Gastroesophageal sphincter (tissue), 4 donors: ENCODE measurements around the gene CARHSP1. TPM values are rescaled to one million over a fixed set of nuclear protein-coding genes. Genes with fewer than 3 reads are reported as not detected.
"Not testable (repeated sequence)": the region's sequence is repeated elsewhere in the genome, so short reads cannot be mapped to it uniquely, and the experiment has no call there.

Experiments used
- ATAC-seq: fragments of 150-250 bp; one replicate; pipeline ENCODE4 v1.9.1; 2016; ENCODE audit warnings: mild to moderate bottlenecking, moderate library complexity
- H3K27ac ChIP-seq, 4 donors: fragments of 200-600 bp; sonication (generic) in 3 of 4; 1 replicate in 3 of 4; 2 replicates in 1 of 4; pipeline ENCODE4 v1.5.1; 2016 to 2019
- H3K27me3 ChIP-seq: fragments of 200-600 bp; sonication (generic); one replicate; pipeline ENCODE4 v1.5.1; 2019
- H3K36me3 ChIP-seq, 2 donors: fragments of 200-600 bp; sonication (generic); one replicate each; pipeline ENCODE4 v1.5.1; 2019; ENCODE audit warnings: control low read depth in 1 of 2
- H3K4me1 ChIP-seq, 3 donors: fragments of 200-600 bp; sonication (generic); 1 replicate in 2 of 3; 2 replicates in 1 of 3; pipeline ENCODE4 v1.5.1; 2016 to 2019; ENCODE audit warnings: control low read depth in 2 of 3
- H3K4me3 ChIP-seq, 2 donors: fragments of 200-600 bp; sonication (generic); one replicate each; pipeline ENCODE4 v1.5.1; 2019; ENCODE audit warnings: mild to moderate bottlenecking in 1 of 2, moderate library complexity in 1 of 2
- H3K9me3 ChIP-seq, 3 donors: fragments of 200-600 bp; sonication (generic); one replicate each; pipeline ENCODE4 v1.5.1; 2017 to 2019; ENCODE audit warnings: control low read depth in 2 of 3
- EP300 ChIP-seq: sonication (generic); formaldehyde crosslinking; IDR thresholded peaks from one replicate; pipeline ENCODE4 v1.6.1; 2017; ENCODE audit warnings: antibody characterized with exemption, mild to moderate bottlenecking
- POLR2A ChIP-seq, 2 donors: fragments of 450-650 bp; IDR thresholded peaks; one replicate each; pipeline ENCODE4 v1.6.1; 2017; ENCODE audit warnings: antibody characterized with exemption in 2 of 2, mild to moderate bottlenecking in 2 of 2, moderate library complexity in 1 of 2
- POLR2AphosphoS5 ChIP-seq: sonication (generic); formaldehyde crosslinking; IDR thresholded peaks from one replicate; pipeline ENCODE4 v1.6.1; 2017; ENCODE audit warnings: antibody characterized with exemption
- WGBS, 2 donors: methylation state at CpG; one replicate each; pipeline ENCODE4 v1.1.5; 2018; ENCODE audit warnings: low coverage in 1 of 2; 5-methylcytosine and 5-hydroxymethylcytosine counted together
- total RNA-seq, 4 donors: library from RNA; depleted of rRNA; stranded (reverse); fragments of >200 nt; gene quantifications; one replicate each; pipeline ENCODE4 v1.1.0, GENCODE V29; 2016
- TF ChIP-seq, protein P1 (sequence below), 4 experiments: fragments of 200-600 bp in 2 of 4; fragments of 450-650 bp in 2 of 4; sonication (generic) in 1 of 4; IDR thresholded peaks; one replicate each; pipeline ENCODE4 v1.5.1; 2017 to 2019; ENCODE audit warnings: antibody characterized with exemption in 4 of 4, mild to moderate bottlenecking in 2 of 4, moderate library complexity in 2 of 4

Gene CARHSP1
- total RNA-seq, 4 donors from 2014 or later: 29.3 to 79.8 (median 72.5) TPM

DNA sequence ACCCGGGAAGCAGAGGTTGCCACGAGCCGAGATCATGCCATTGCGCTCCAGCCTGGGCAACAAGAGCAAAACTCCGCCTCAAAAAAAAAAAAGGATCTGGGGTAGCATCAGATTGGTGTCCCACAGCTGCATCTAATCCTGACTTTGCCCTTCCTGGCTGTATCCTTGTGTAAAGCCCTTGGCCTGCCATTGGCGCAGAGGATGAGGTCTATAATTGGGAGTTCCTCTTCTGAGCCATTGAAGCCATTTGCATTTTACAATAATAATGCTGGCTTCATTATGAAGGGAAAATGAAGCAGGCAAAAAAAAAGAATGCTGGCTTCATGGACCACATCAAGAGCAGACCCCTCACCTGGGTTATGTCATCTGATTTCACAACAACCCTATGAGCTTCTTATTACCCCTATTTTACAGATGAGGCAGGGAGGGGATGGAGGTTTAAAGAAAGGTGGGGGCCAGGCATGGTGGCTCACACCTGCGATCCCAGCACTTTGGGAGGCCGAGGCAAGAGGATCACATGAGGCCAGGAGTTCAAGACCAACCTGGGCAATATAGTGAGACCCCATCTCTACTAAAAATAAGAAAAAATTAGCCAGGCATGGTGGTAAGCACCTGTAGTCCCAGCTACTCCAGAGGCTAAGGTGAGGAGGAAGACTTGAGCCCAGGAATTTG lies 12.2 kb upstream of the CARHSP1 start:
- no peaks in the 10 kb centered on the region for H3K36me3 ChIP-seq
- TF ChIP-seq, protein P1, sequence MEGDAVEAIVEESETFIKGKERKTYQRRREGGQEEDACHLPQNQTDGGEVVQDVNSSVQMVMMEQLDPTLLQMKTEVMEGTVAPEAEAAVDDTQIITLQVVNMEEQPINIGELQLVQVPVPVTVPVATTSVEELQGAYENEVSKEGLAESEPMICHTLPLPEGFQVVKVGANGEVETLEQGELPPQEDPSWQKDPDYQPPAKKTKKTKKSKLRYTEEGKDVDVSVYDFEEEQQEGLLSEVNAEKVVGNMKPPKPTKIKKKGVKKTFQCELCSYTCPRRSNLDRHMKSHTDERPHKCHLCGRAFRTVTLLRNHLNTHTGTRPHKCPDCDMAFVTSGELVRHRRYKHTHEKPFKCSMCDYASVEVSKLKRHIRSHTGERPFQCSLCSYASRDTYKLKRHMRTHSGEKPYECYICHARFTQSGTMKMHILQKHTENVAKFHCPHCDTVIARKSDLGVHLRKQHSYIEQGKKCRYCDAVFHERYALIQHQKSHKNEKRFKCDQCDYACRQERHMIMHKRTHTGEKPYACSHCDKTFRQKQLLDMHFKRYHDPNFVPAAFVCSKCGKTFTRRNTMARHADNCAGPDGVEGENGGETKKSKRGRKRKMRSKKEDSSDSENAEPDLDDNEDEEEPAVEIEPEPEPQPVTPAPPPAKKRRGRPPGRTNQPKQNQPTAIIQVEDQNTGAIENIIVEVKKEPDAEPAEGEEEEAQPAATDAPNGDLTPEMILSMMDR (IDR thresholded peaks at IDR 0.05): no peak
- TF ChIP-seq POLR2AphosphoS5: no peak
- TF ChIP-seq EP300: no peak
- TF ChIP-seq POLR2A (IDR thresholded peaks at IDR 0.05): no peak
- peaks cover 60% of the 10 kb centered on the region for H3K27me3 ChIP-seq
- peaks cover 0 to 14% (median 7%) of the 10 kb centered on the region in 3 donors for H3K4me1 ChIP-seq
- no peaks in the 10 kb centered on the region for H3K9me3 ChIP-seq
- no peak overlapping the region for H3K4me3 ChIP-seq
- 88 to 100% methylated on average over 1 to 5 of the region's 8 CpGs for WGBS, 2 donors
- H3K27ac ChIP-seq: no peak overlapping the region
- ATAC-seq: no peak

DNA sequence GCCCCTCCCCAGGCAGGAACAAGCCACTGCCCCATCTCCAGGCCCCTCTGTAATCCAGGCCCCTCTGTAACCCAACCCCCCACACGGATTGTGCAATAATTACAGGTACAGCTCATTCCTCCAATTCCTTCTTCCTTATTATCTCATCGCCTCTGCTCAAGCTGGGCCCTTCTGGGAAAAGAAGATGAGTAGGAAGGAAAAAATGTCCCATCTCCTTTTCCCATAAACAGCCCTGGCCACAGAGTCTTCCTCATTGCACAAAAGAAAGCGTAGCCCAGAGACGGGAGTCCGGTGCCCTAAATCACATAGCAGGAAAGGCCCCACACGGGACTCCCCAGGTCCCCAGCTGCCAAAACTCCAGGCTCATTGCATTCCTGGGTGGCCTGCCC lies 9.7 kb upstream of the CARHSP1 start:
- TF ChIP-seq EP300 (no peak), POLR2A (IDR thresholded peaks at IDR 0.05) (no peak), POLR2AphosphoS5 (no peak)
- TF ChIP-seq, protein P1 (IDR thresholded peaks at IDR 0.05): no peak
- 54 to 75% methylated on average over 2 to 6 of the region's 6 CpGs for WGBS, 2 donors
- Histone ChIP-seq H3K27ac (no peak overlapping the region), H3K4me3 (no peak overlapping the region), H3K36me3 (no peaks in the 10 kb centered on the region), H3K4me1 (peaks cover 0 to 6% (median 2%) of the 10 kb centered on the region in 3 donors), H3K27me3 (peaks cover 38% of the 10 kb centered on the region), H3K9me3 (no peaks in the 10 kb centered on the region)
- peak; percentile 70 for ATAC-seq

DNA sequence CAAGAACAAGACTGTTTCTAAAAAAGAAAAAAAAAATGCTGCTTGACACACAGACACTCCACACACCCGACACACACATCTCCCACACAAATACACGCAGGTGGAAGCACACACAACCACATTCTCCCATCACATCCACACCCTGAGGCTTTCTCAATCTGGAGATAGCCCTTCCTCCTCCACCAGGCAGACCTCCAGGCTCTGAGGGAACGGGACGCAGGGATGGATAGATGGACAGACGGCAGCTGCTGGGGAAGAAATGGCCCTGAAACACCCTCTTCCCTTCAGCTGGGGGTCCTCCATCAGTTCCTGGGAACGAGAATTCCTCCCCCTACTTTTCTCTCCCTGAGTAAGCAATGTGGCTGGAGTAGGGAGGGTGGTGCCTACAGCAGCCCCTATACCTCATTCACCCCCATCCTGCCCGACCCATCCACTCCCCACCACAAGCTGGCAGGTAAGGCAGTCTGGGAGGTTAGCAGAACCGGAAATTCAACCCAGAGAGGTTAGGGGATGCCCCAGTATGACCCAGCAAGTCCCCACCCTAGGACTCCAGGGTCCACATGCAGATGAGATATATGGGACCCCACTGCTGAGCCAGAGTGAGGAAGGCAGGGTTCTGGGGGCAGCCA lies 9.2 kb upstream of the CARHSP1 start:
- Histone ChIP-seq H3K4me3 (no peak overlapping the region), H3K36me3 (no peaks in the 10 kb centered on the region), H3K9me3 (no peaks in the 10 kb centered on the region), H3K27me3 (peaks cover 33% of the 10 kb centered on the region), H3K4me1 (peaks cover 0 to 6% (median 2%) of the 10 kb centered on the region in 3 donors), H3K27ac (no peak overlapping the region)
- 62% methylated on average over 6 of the region's 8 CpGs for WGBS, 2 donors
- no peak for ATAC-seq
- TF ChIP-seq, protein P1 (IDR thresholded peaks at IDR 0.05): no peak
- no peak for TF ChIP-seq POLR2AphosphoS5
- TF ChIP-seq EP300: no peak
- TF ChIP-seq POLR2A (IDR thresholded peaks at IDR 0.05): no peak

DNA sequence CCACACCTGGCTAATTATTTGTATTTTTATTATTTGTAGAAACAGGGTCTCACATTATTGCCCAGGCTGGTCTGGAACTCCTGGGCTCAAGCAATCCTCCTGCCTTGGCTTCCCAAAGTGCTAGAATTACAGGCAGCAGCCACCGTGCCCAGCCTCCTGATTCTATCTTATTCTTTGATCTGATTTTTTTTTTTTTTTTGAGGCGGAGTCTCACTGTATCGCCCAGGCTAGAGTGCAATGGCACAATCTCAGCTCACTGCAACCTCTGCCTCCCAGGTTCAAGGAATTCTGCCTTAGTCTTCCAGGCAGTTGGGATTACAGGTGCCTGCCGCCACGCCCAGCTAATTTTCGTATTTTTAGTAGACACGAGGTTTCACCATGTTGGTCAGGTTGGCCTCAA lies 6.5 kb upstream of the CARHSP1 start:
- H3K27me3 ChIP-seq: peaks cover 12% of the 10 kb centered on the region
- not testable (repeated sequence) for ATAC-seq, H3K4me1 ChIP-seq, H3K4me3 ChIP-seq, H3K9me3 ChIP-seq, H3K36me3 ChIP-seq, H3K27ac ChIP-seq
- WGBS, 2 donors: 91% methylated on average over 3 of the region's 7 CpGs; no CpG with 5 or more reads in 1 of the 2 donors

DNA sequence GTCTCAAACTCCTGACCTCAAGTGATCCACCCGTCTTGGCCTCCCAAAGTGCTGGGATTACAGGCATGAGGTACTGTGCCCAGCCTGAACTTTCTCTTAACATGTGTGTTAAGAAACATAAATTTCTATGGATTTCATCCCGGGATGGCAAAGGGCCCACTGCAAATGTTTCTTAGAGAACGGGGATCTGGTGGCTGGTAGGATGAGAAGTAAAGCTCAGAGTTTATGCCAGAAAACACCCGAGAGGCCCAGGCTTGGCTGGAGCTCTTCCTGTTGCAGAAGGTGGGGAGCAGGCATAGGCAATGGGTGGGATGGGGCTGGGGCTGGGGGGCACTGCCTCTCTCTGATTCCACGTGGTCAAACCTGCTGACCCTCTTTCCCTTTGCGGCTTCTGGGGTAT lies 5.6 kb upstream of the CARHSP1 start:
- Histone ChIP-seq H3K27ac (no peak overlapping the region), H3K27me3 (peaks cover 12% of the 10 kb centered on the region), H3K4me1 (peaks cover 0 to 4% (median 3%) of the 10 kb centered on the region in 3 donors), H3K36me3 (no peaks in the 10 kb centered on the region), H3K9me3 (no peaks in the 10 kb centered on the region), H3K4me3 (no peak overlapping the region)
- ATAC-seq: no peak
- TF ChIP-seq EP300 (no peak), POLR2AphosphoS5 (no peak), POLR2A (IDR thresholded peaks at IDR 0.05) (no peak)
- TF ChIP-seq, protein P1 (IDR thresholded peaks at IDR 0.05): no peak
- WGBS, 2 donors: 55 to 80% methylated on average over 1 to 4 of the region's 6 CpGs

DNA sequence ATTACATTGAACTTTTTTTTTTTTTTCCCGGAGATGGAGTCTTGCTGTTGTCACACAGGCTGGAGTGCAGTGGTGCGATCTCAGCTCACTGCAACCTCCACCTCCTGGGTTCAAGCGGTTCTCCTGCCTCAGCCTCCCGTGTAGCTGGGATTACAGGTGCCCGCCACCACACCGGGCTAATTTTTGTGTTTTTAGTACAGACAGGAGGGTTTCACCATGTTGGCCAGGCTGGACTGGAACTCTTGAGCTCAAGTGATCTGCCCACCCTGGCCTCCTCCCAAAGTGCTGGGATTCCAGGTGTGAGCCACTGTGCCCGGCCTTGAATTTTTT lies 5.0 kb upstream of the CARHSP1 start:
- H3K4me3 ChIP-seq, H3K4me1 ChIP-seq, H3K9me3 ChIP-seq, H3K27ac ChIP-seq, H3K36me3 ChIP-seq, ATAC-seq: not testable (repeated sequence)
- 90 to 95% methylated on average over 2 to 7 of the region's 7 CpGs for WGBS, 2 donors
- H3K27me3 ChIP-seq: peaks cover 11% of the 10 kb centered on the region
